Kidney glomerular epithelial cell (primary cell): ENCODE data around the gene BICDL1.
"Not testable (repeated sequence)": the region's sequence is repeated elsewhere in the genome, so short reads cannot be mapped to it uniquely, and the experiment has no call there.

Experiments
- DNase-seq: peaks from one replicate; lab custom pipeline; 2025; lab: John Stamatoyannopoulos, UW

The BICDL1 gene

GRCh38 chr12:120006258-120006975 is 17.4 kb downstream of the BICDL1 start:
- no peak for DNase-seq

- no peak for DNase-seq
Measured at GRCh38 chr12:120007272-120007671, 18.2 kb downstream of the BICDL1 start.

GRCh38 chr12:120010661-120011230 is 21.7 kb downstream of the BICDL1 start:
- no peak for DNase-seq

DNA sequence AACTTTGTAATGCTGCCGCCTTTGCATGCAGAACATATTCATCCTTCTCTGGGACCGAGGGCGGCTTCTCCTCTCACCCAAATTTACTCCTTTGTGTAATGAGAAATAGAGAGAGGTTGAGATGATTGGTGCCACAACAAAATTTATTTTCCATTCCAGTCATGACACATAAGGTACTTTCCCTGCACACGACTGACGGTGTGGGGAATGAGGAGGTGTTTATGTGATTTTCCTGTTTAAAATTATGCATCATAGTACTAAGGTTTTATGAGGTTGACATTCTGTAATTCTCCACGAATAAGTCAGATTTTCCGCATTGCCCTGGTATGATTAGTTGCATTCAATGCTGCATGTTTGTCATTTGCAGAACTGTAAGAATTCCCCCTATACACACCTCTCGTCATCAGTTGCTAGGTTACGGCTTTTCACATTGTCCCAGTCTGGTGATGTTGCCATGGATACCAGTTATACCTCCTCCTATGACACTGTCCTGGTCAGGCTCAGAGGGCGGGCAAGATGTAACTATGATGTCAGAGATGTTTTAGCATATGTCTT is 23.1 kb downstream of the BICDL1 start:
- DNase-seq: no peak

DNA sequence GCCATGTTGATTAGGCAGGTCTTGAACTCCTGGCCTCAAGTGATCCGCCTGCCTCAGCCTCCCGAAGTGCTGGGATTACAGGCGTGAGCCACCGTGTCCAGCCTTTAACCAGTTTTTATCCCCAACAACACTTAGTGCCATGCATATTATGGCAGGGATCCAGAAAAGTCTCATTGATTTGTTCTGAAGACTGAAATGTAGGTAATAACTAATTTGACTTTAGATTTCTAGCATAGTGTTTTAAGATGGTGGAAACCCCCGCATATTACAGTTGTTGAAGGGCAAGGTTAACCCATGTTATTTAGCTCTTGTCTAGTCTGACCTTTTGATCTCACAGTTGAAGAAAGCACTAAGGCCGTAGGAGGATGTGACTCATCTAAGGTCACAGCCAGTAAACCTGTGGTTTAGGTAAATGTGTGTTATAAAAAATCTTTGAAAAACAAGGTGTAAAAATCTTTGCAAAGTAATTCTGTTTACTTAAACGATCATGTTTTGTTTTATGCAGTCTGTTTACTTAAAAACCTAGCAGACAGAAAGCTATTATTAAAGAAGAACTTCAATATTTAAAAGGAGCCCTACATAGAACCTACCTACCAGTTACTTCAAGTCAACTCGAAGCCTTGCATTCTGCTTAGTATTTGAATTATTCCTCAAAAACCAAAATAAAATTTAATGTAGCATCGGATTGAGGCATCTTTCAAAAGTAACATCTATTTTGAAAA is 24.8 kb downstream of the BICDL1 start:
- DNase-seq: peak; percentile 12

- not testable (repeated sequence) for DNase-seq
Measured at GRCh38 chr12:120014381-120014735, 25.3 kb downstream of the BICDL1 start.

DNA sequence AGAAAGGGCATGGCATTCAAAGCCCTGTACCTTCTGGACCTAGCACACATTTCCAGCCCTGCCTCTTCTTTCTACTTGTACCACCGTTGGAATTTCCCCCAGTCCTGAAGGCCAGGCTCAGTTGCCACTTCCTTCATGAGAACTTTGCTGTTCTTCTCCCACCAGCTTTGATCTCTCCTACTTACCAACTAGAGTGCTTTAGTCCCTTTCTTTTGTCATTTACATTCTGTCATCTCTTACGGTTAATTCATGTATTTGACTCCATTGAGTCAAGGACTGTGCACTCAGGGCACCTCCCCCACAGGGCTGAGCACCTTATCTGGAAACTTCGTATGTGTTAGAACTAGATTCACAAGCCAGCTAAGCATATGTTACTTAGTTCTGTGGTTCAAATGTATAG is 26.3 kb downstream of the BICDL1 start:
- DNase-seq: no peak

DNA sequence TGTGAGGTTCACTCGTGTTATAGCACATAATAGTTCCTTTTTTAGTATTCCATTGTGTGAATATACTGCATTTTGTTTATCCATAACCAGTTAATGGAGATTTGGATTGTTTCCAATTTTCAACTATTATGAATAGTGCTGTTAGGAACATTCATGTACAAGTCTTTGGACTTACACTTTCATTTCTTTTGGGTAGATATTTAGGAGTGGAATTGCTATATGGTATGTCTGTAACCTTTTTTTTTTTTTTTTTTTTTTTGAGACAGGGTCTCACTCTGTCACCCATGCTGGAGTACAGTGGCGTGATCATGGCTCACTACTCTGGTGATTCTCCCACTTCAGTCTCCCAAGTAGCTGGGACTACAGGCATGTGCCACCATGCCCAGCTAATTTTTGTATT is 27.2 kb downstream of the BICDL1 start:
- DNase-seq: not testable (repeated sequence)

- no peak for DNase-seq
Measured at GRCh38 chr12:120019197-120019596, 30.2 kb downstream of the BICDL1 start.

- DNase-seq: no peak
Measured at GRCh38 chr12:120019938-120020337, 30.9 kb downstream of the BICDL1 start.

DNA sequence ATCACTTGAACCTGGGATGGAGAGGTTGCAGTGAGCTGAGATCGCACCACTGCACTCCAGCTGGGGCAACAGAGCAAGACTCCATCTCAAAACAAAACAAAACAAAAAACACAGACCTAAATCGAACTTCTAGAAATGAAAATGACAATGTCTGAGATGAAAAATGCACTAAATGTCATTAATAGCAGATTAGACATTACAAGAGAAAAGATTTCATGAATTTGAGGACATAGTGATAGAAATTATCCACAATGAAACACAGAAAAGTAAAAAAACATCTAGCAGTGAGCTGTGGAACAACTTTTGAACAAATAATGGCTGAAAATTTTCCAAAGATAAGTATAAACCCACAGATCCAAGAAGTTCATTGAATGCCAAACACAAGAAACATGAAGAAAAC is 35.2 kb downstream of the BICDL1 start:
- no peak for DNase-seq

- DNase-seq: no peak
Measured at GRCh38 chr12:120025640-120026039, 36.6 kb downstream of the BICDL1 start.

GRCh38 chr12:120032242-120032641 is 43.2 kb downstream of the BICDL1 start:
- no peak for DNase-seq

DNA sequence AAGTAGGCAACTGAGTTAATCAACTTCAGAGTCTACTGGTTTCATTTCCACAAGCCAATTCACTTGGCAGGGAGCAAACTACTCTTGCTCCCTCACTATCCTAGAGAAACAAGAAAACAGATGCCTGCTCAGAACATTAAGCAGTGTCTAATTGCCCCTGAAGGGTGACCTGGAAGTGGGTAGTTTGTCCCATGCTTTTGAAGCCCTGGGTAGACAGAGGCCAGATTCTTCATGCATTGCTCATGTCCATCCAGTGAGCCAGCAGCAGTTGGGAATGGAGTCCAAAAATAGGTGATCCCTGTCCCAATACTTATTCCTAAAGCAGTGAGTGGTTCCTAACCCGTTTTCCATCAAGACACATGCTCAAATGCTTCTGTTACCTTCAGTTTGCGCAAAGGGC is 48.8 kb downstream of the BICDL1 start:
- no peak for DNase-seq

DNA sequence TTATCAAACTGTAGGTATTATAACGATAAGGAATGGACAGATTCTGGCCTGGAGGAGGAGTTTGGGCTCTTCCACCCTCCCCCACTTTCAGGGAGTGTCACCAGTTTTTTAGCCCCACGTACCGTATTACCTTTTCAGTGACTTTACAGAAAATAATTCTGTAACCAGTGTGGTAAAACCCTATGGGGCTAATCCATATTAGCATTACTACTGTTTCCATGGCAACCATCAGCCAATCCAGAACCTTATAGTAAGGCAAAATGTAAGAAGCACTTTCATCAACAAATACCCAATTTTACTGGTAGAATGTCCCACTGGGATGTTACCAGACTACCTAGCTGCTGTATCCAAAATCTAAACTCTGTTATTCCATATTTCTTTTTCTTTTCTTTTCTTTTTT is 50.7 kb downstream of the BICDL1 start:
- no peak for DNase-seq

- no peak for DNase-seq
Measured at GRCh38 chr12:120041386-120042231, 52.6 kb downstream of the BICDL1 start.

DNA sequence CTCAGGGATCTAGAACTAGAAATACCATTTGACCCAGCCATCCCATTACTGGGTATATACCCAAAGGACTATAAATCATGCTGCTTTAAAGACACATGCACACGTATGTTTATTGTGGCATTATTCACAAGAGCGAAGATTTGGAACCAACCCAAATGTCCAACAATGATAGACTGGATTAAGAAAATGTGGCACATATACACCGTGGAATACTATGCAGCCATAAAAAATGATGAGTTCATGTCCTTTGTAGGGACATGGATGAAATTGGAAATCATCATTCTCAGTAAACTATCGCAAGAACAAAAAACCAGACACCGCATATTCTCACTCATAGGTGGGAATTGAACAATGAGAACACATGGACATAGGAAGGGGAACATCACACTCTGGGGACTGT is 56.3 kb downstream of the BICDL1 start:
- DNase-seq: not testable (repeated sequence)

- DNase-seq: peak; percentile 5
Measured at GRCh38 chr12:120047072-120047471, 58.0 kb downstream of the BICDL1 start.

DNA sequence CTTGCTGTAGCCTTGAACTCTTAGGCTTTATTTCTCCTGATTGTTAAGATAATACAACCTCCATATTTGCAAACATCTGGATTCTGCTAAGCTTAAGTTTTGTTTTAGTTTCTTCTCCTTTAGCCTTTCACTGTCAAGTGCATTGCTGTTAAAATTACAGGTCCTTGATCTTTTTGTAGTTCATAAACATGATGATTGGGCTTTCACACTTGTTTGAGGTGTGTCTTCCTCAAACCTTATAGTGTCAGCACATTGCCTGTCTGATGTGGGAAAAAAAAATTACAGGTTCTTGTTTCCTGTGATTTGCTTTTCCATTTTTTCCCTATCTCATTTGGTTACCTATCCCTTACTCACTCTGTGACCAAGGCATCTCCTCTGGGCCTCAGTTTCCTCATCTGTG is 59.2 kb downstream of the BICDL1 start:
- DNase-seq: no peak

DNA sequence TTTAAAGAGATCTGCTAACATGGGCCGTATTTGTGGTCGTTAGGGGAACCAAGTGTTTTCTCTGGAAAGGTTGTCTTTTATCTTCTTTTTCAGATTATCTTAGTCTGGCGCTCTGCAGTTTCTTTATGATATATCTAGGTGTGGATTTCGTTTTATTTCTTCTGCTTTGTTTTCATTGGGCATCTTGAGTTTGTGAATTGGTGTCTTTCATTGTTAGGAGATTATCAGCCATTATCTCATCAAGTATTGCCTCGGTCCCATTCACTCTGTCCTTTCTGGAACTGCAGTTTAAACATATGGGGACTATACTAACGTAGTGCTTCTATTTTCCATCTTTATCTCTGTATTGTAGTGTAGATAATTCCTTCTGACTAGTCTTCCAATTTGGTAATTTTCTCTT is 60.4 kb downstream of the BICDL1 start:
- DNase-seq: no peak

GRCh38 chr12:120051535-120051934 is 62.5 kb downstream of the BICDL1 start:
- no peak for DNase-seq

DNA sequence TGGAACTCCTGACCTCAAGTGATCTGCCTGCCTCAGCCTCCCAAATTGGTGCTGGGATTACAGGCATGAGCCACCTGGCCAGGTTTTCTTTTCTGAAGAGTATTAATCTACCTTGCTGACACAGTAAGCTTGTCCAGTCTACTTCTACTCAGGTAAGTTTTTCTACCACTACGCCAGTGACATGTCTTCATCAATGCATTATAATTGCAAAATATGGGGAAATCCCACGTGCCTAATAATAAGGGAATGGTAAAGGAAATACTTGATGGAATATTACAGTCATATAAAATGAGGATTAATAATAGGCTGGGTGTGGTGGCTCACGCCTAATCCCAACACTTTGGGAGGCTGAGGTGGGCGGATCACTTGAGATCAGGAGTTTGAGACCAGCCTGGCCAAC is 65.3 kb downstream of the BICDL1 start:
- DNase-seq: no peak
